C4-2B (cell line): ENCODE results near the gene C17orf50.

ENCODE experiments used
- ZFX ChIP-seq: fragments of 450-650 bp; IDR thresholded peaks from 2 replicates; pipeline ENCODE4 v1.6.1; 2017
- TF ChIP-seq, protein P1 (sequence below): fragments of 450-650 bp; conservative IDR thresholded peaks from 2 replicates; pipeline ENCODE4 v1.5.1; 2017; ENCODE audit warnings: mild to moderate bottlenecking

- TF ChIP-seq, protein P1, sequence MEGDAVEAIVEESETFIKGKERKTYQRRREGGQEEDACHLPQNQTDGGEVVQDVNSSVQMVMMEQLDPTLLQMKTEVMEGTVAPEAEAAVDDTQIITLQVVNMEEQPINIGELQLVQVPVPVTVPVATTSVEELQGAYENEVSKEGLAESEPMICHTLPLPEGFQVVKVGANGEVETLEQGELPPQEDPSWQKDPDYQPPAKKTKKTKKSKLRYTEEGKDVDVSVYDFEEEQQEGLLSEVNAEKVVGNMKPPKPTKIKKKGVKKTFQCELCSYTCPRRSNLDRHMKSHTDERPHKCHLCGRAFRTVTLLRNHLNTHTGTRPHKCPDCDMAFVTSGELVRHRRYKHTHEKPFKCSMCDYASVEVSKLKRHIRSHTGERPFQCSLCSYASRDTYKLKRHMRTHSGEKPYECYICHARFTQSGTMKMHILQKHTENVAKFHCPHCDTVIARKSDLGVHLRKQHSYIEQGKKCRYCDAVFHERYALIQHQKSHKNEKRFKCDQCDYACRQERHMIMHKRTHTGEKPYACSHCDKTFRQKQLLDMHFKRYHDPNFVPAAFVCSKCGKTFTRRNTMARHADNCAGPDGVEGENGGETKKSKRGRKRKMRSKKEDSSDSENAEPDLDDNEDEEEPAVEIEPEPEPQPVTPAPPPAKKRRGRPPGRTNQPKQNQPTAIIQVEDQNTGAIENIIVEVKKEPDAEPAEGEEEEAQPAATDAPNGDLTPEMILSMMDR, result no peak
- TF ChIP-seq ZFX, result no peak
Measured at GRCh38 chr17:35731239-35731916, 29.3 kb upstream of the C17orf50 start, which contains the start of gene RASL10B.
